HepG2 (cell line): ENCODE results near the gene ALDH4A1. TPM values are rescaled to one million over a fixed set of nuclear protein-coding genes. Genes with fewer than 3 reads are reported as not detected.
"Not testable (repeated sequence)": the region's sequence is repeated elsewhere in the genome, so short reads cannot be mapped to it uniquely, and the experiment has no call there.

ENCODE experiments used
- ATAC-seq: fragments of 200-7000 bp; cut with Tn5 transposase; 3 replicates; pipeline ENCODE4 v1.9.1; 2020; ENCODE audit warnings: mild to moderate bottlenecking, moderate library complexity
- BruUV-seq: library from RNA; stranded (reverse); fragments of 400-500 nt; replicated peaks from 2 replicates; lab custom pipeline; 2021; lab: Mats Ljungman, UMichigan
- CTCF ChIA-PET: fragments of 300-600 bp; formaldehyde crosslinking; extraction: SDS; loops from one replicate; lab custom pipeline; 2021; ENCODE audit warnings: low total read pairs, inconsistent platforms, low intra/inter-chr PET ratio; lab: Yijun Ruan, JAX
- POLR2A ChIA-PET: fragments of 350-600 bp; sonication (Branson Sonifier 250); formaldehyde crosslinking; loops from one replicate; lab custom pipeline; 2020; ENCODE audit warnings: antibody characterized with exemption, inconsistent platforms; lab: Yijun Ruan, JAX
- DNase-seq: peaks from one replicate; pipeline ENCODE4 v3.0.0-alpha.2; 2015; ENCODE audit warnings: low spot score
- FAIRE-seq: peaks from 3 replicates; lab custom pipeline; 2011; peaks lifted over from hg19 to GRCh38; lab: Jason Lieb, UNC
- H2AFZ ChIP-seq: one replicate; pipeline ENCODE4 v1.6.1; 2011; ENCODE audit warnings: low read length, inconsistent platforms
- H3K27ac ChIP-seq: fragments of 300-600 bp; 3 replicates; pipeline ENCODE4 v1.8.0; 2011; ENCODE audit warnings: mixed run types, mild to moderate bottlenecking, mixed read lengths, low read length, inconsistent platforms; ENCODE audit not compliant: insufficient read depth; ENCODE audit errors: extremely low read length
- H3K27me3 ChIP-seq, 2 experiments: fragments of 200-600 bp in 1 of 2; 2 replicates in 1 of 2; 3 replicates in 1 of 2; pipeline versions ENCODE4 v1.6.0 to v1.8.0; 2011; ENCODE audit warnings: low read length in 2 of 2, mild to moderate bottlenecking in 2 of 2, moderate library complexity in 2 of 2, inconsistent platforms in 1 of 2; ENCODE audit not compliant: insufficient read depth in 2 of 2, control insufficient read depth in 1 of 2
- H3K36me3 ChIP-seq, 2 experiments: fragments of 200-600 bp in 1 of 2; replicated peaks in 1 of 2; 2 replicates in 1 of 2; 3 replicates in 1 of 2; pipeline versions ENCODE4 v1.5.1 to v1.8.0; 2011; ENCODE audit warnings: low read length in 2 of 2, inconsistent platforms in 1 of 2; ENCODE audit not compliant: insufficient read depth in 2 of 2, control insufficient read depth in 1 of 2
- H3K4me1 ChIP-seq: 2 replicates; pipeline ENCODE4 v1.5.1; 2012; ENCODE audit warnings: low read length, inconsistent platforms; ENCODE audit not compliant: insufficient read depth
- H3K4me2 ChIP-seq: 2 replicates; pipeline ENCODE4 v1.6.0; 2011; ENCODE audit warnings: low read depth, low read length, inconsistent platforms
- H3K4me3 ChIP-seq, 3 experiments: fragments of 200-600 bp in 1 of 3; sonication (generic), shearing (Covaris generic) in 1 of 3; replicated peaks in 1 of 3; 2 replicates each; pipeline ENCODE4 v1.5.1; 2011 to 2016; ENCODE audit warnings: low read length in 3 of 3, inconsistent platforms in 2 of 3, low read depth in 2 of 3, mild to moderate bottlenecking in 2 of 3, control low read depth in 1 of 3, mixed read lengths in 1 of 3; ENCODE audit not compliant: insufficient read depth in 1 of 3
- H3K79me2 ChIP-seq: one replicate; pipeline ENCODE4 v1.6.1; 2011; ENCODE audit warnings: low read length, inconsistent platforms; ENCODE audit not compliant: insufficient read depth
- H3K9ac ChIP-seq: 2 replicates; pipeline ENCODE4 v1.6.0; 2011; ENCODE audit warnings: mild to moderate bottlenecking, low read depth, low read length, inconsistent platforms; ENCODE audit not compliant: insufficient read depth
- H3K9me3 ChIP-seq: 2 replicates; pipeline ENCODE4 v1.5.1; 2012; ENCODE audit warnings: mild to moderate bottlenecking, low read length
- H4K20me1 ChIP-seq: 2 replicates; pipeline ENCODE4 v1.6.0; 2011; ENCODE audit warnings: inconsistent platforms, mild to moderate bottlenecking, low read length, moderate library complexity; ENCODE audit not compliant: insufficient read depth
- ZNF232 ChIP-seq: sonication (generic); formaldehyde crosslinking; IDR thresholded peaks from 2 replicates; pipeline ENCODE4 v1.4.0; 2020; ENCODE audit warnings: missing genetic modification reagents, borderline replicate concordance
- ZNF891 ChIP-seq: sonication (generic); formaldehyde crosslinking; IDR thresholded peaks from 2 replicates; pipeline ENCODE4 v1.5.0; 2020; ENCODE audit warnings: mild to moderate bottlenecking, missing genetic modification reagents
- WGBS: methylation state at CpG from one replicate; pipeline ENCODE4 v1.1.6; 2017; ENCODE audit warnings: low lambda C conversion rate; 5-methylcytosine and 5-hydroxymethylcytosine counted together
- in situ Hi-C: cut with HindIII; loops from 2 replicates; pipeline ENCODE4 v1.10.0; 2017; ENCODE audit warnings: low pct_unique_long_range_greater_than_20kb; ENCODE audit not compliant: extremely low pct_ligation_motif_present
- intact Hi-C: fragments of 100-400 bp; cut with micrococcal nuclease; formaldehyde crosslinking; loops from one replicate; pipeline ENCODE4 v1.10.0; 2022; ENCODE audit not compliant: unreplicated experiment
- polyA plus RNA-seq, 8 experiments: library from polyadenylated mRNA; depleted of rRNA in 3 of 8; stranded (reverse) in 7 of 8; unstranded in 1 of 8; fragments of >200 nt; fragmentation: Illumina TruSeq in 4 of 8; extraction: Trizol in 4 of 8; gene quantifications; 2 replicates each; pipeline versions ENCODE4 v1.2.1 to v1.2.3, GENCODE V29; 2011 to 2016; ENCODE audit warnings: low read depth in 4 of 8, missing spikeins in 1 of 8, mixed read lengths in 1 of 8; ENCODE audit not compliant: insufficient read depth in 1 of 8
- total RNA-seq, 5 experiments: library from RNA; depleted of rRNA; stranded (reverse); fragments of >200 nt; fragmentation: Illumina TruSeq; extraction: Trizol; gene quantifications; 2 replicates each; pipeline ENCODE4 v1.2.3, GENCODE V29; 2016; ENCODE audit warnings: low read depth in 1 of 5

The ALDH4A1 gene
- total and polyA plus RNA-seq, 2 of the 13 experiments (the other 11 are each of a cell fraction or from before 2014, with no cell fraction given), result 76.4 to 240 TPM

DNA sequence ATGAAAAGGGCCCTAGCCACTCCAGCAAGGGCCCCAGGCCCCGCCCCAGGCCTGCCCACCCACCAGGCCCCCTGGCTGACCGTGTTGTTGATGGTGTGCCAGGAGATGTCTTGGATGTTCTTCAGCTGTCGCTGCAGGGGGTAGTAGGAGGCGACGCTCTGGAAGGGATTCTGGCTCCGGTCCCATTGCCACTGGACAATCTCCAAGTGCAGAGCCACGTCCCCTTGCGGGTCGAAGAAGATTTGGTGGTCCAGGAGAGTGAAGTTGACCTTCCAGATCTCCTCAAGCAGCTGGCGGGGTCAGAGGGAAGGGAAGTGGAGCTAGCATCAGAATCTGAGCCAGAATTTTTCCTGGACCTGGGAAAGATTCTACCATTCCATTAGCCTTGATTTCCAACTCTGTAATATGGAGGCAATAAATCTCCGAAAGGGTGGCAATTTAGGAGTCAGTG is 53.1 kb downstream of the ALDH4A1 start:
- 15% methylated on average over 9 of the region's 11 CpGs for WGBS
- H3K9me3 ChIP-seq, result no peaks in the 10 kb centered on the region
- H3K79me2 ChIP-seq, result no peaks in the 10 kb centered on the region
- no peaks in the 10 kb centered on the region for H3K4me1 ChIP-seq
- no peak overlapping the region for H3K9ac ChIP-seq
- no peak overlapping the region for H3K27ac ChIP-seq
- no peak overlapping the region for H3K4me3 ChIP-seq
- ChIA-PET CTCF (no interaction called here), POLR2A (no interaction called here)
- in situ Hi-C loops, result no loop called here
- no peak overlapping the region for H2AFZ ChIP-seq
- no TSS peak for BruUV-seq
- no peaks in the 10 kb centered on the region for H4K20me1 ChIP-seq
- H3K36me3 ChIP-seq, result no peaks in the 10 kb centered on the region
- intact Hi-C loops, result no loop called here
- DNase-seq (no peak), ATAC-seq (no peak)
- H3K27me3 ChIP-seq, result peaks cover 2 to 32% of the 10 kb centered on the region in 2 experiments; a peak in 3 of 5 replicates
- no peak overlapping the region for H3K4me2 ChIP-seq
- TF ChIP-seq ZNF232 (CRISPR knock-in tag) (no peak), ZNF891 (CRISPR knock-in tag) (no peak)
- TF ChIP-seq, all 625 proteins: peak for 0
- FAIRE-seq, result no peak

GRCh38 chr1:18847723-18848122 is 54.6 kb downstream of the ALDH4A1 start:
- BruUV-seq, H3K27ac ChIP-seq, DNase-seq, H3K79me2 ChIP-seq, H3K4me3 ChIP-seq, CTCF ChIA-PET, H3K9me3 ChIP-seq, ATAC-seq, intact Hi-C loops, FAIRE-seq, H2AFZ ChIP-seq, H3K4me1 ChIP-seq, POLR2A ChIA-PET, H3K36me3 ChIP-seq, in situ Hi-C loops, H3K9ac ChIP-seq, H4K20me1 ChIP-seq, H3K4me2 ChIP-seq: not testable (repeated sequence)
- H3K27me3 ChIP-seq, result peaks cover 2 to 27% of the 10 kb centered on the region in 2 experiments; a peak in 3 of 5 replicates
- WGBS, result 4% methylated on average over 2 of the region's 2 CpGs
